Measurements from ENCODE around the gene PPP1R11. TPM values are rescaled to one million over a fixed set of nuclear protein-coding genes. Genes with fewer than 3 reads are reported as not detected.
"Not testable (repeated sequence)": the region's sequence is repeated elsewhere in the genome, so short reads cannot be mapped to it uniquely, and the experiment has no call there.

Gene PPP1R11
- total RNA-seq, 1 donor from 2014 or later: 48.4 TPM

DNA sequence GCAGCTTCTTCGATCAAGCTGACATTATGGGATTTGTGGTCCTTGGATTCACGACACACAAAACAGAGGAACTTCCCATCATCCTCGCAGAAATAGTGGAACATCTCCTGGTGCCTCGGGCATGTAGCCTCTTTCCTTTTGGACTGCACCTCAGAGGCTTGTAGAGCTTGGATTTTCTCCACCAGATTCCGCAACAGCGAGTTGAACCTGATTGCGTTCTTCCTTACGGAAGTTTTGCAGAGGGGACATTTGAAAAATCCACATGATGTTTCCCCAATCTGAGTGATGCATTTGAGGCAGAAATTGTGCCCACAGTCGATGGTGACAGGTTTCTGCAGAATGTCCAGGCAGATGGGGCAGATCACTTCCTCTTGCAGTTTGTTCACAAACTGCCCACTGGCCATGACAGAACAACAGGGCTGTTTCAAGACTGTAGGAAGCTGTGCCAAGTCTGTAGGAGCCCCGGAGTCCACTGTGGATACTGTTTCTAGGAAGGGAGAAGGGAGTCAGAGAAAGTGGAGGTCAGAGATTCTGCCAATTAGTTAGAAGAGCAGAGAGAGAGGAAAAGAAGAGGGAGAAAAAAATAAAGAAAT is 45.5 kb downstream of the PPP1R11 start:
- Mint-ChIP-seq H3K36me3 (ENCODE audit: insufficient read depth) (no peaks in the 10 kb centered on the region), H3K9me3 (ENCODE audit: low read depth) (no peaks in the 10 kb centered on the region), H3K27ac (no peak overlapping the region), H3K4me1 (ENCODE audit: low read depth) (no peaks in the 10 kb centered on the region), H3K4me3 (ENCODE audit: low read depth) (no peak overlapping the region), H3K27me3 (peaks cover 69% of the 10 kb centered on the region)
- TF ChIP-seq, protein P1, sequence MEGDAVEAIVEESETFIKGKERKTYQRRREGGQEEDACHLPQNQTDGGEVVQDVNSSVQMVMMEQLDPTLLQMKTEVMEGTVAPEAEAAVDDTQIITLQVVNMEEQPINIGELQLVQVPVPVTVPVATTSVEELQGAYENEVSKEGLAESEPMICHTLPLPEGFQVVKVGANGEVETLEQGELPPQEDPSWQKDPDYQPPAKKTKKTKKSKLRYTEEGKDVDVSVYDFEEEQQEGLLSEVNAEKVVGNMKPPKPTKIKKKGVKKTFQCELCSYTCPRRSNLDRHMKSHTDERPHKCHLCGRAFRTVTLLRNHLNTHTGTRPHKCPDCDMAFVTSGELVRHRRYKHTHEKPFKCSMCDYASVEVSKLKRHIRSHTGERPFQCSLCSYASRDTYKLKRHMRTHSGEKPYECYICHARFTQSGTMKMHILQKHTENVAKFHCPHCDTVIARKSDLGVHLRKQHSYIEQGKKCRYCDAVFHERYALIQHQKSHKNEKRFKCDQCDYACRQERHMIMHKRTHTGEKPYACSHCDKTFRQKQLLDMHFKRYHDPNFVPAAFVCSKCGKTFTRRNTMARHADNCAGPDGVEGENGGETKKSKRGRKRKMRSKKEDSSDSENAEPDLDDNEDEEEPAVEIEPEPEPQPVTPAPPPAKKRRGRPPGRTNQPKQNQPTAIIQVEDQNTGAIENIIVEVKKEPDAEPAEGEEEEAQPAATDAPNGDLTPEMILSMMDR (IDR thresholded peaks at IDR 0.05; ENCODE audit: unreplicated experiment): no peak
- no peak for DNase-seq (ENCODE audit: low spot score, unreplicated experiment)

DNA sequence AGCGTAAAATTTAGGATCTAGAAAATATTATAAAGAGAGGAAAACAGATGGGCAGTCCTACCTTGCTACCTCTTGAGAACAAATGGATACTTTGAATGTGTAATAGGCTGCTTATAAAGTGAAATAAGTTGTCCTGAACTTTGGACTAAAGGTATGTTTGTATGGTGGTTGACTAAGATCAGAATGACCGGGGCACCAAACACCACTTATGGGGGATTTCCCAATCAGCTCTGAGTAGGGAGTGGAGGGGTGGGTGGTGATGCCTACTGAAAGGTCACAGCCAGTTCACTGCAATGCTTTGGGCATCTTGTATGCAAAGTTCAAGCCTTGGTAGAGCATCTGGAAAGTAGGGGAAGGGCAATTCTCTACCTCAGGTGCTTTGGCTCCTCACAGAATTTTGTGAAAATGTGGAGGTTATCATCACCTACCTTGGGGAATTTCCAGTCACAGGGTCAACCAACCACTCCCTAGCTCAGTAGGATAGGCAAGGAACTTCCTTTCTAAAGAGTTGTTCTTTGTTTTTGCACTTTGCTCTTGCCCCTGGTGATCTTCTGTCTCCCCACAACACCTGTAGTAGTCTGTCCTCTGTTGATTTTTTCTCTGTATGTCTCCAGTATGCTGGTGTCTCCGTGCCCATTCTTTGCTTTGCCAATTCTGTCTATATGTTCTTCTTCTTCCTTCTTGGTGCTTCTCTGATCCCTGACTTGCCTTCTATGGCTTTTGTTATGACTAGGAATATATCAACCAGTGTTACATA is 46.2 kb downstream of the PPP1R11 start, which contains the start of gene TRIM31:
TSS of gene TRIM31 (minus strand) at position 88 of the 757 bp plus-strand sequence. CDS start 285 bp downstream, outside the sequence.
- TF ChIP-seq, protein P1 (IDR thresholded peaks at IDR 0.05; ENCODE audit: unreplicated experiment): no peak
- no peak within 1 kb of the TSS for H3K4me3 Mint-ChIP-seq (ENCODE audit: low read depth)
- H3K4me1 Mint-ChIP-seq (ENCODE audit: low read depth): no peaks in the 10 kb centered on the region
- no peak for DNase-seq (ENCODE audit: low spot score, unreplicated experiment)
- H3K36me3 Mint-ChIP-seq (ENCODE audit: insufficient read depth): no peaks in the 10 kb centered on the region
- peaks cover 65% of the 10 kb centered on the region for H3K27me3 Mint-ChIP-seq
- H3K27ac Mint-ChIP-seq: no peak within 1 kb of the TSS
- no peaks in the 10 kb centered on the region for H3K9me3 Mint-ChIP-seq (ENCODE audit: low read depth)

DNA sequence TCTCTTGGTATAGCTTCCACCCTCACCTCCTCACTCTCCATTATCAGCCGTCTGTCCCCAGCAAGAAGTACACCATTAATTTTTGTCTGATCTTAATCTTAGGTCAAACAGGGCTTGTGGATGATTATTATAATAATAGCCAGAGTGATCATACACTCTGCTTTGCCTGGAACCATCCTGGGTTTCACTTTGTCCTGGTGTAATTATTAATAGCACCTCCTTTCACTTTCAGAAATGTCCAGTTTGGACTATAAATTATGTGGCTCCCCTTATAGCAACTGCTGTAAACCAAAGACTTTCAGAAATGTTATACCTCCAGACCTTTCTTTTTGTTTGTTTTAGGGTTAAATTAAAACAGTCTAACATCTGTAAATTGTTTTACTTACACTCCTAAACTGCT is 46.8 kb downstream of the PPP1R11 start:
- no peak overlapping the region for H3K27ac Mint-ChIP-seq
- H3K4me3 Mint-ChIP-seq (ENCODE audit: low read depth): no peak overlapping the region
- H3K9me3 Mint-ChIP-seq (ENCODE audit: low read depth): no peaks in the 10 kb centered on the region
- no peaks in the 10 kb centered on the region for H3K4me1 Mint-ChIP-seq (ENCODE audit: low read depth)
- no peaks in the 10 kb centered on the region for H3K36me3 Mint-ChIP-seq (ENCODE audit: insufficient read depth)
- no peak for DNase-seq (ENCODE audit: low spot score, unreplicated experiment)
- TF ChIP-seq, protein P1 (IDR thresholded peaks at IDR 0.05; ENCODE audit: unreplicated experiment): no peak
- H3K27me3 Mint-ChIP-seq: peaks cover 61% of the 10 kb centered on the region

DNA sequence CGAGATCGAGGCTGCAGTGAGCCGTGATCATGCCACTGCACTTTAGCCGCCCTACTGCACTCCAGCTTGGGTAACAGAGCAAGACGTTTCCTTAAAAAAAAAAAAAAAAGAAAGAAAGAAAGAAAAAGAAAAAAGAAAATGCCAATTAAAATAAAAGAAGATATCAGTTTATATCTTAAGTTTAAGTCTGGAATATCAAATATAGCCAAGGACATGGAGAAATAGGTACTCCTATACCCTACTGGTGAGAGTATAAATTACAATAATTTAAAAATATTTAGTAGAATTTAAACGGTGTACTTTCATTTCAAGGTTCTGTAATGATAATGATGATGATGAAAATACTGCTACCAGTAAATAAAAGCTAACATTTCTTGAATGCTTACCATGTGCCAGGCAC is 49.7 kb downstream of the PPP1R11 start:
- TF ChIP-seq, protein P1 (IDR thresholded peaks at IDR 0.05; ENCODE audit: unreplicated experiment): peak; percentile 23
- H3K36me3 Mint-ChIP-seq (ENCODE audit: insufficient read depth): no peaks in the 10 kb centered on the region
- H3K27me3 Mint-ChIP-seq: peaks cover 58% of the 10 kb centered on the region
- DNase-seq (ENCODE audit: low spot score, unreplicated experiment): no peak
- H3K4me1 Mint-ChIP-seq (ENCODE audit: low read depth): no peaks in the 10 kb centered on the region
- no peak overlapping the region for H3K27ac Mint-ChIP-seq
- no peaks in the 10 kb centered on the region for H3K9me3 Mint-ChIP-seq (ENCODE audit: low read depth)
- H3K4me3 Mint-ChIP-seq (ENCODE audit: low read depth): no peak overlapping the region

DNA sequence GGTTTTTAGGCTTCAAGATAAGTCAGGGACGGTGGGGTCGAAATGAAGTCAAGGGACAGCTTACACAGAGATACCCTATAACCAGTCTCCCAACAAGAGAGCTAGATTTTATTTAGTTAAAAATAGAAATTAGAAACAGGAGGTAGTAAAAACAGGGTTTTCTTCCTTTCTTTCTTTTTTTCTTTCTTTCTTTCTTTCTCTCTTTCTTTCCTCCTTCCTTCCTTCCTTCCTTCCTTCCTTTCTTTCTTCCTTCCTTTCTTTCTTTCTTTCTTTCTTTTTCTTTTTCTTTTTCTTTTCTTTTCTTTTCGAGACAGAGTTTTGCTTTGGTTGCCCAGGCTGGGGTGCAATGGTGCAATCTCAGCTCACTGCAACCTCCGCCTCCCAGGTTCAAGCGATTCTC is 51.7 kb downstream of the PPP1R11 start:
- peaks cover 45% of the 10 kb centered on the region for H3K27me3 Mint-ChIP-seq
- DNase-seq (ENCODE audit: low spot score, unreplicated experiment); H3K4me1 Mint-ChIP-seq (ENCODE audit: low read depth); H3K9me3 Mint-ChIP-seq (ENCODE audit: low read depth); H3K36me3 Mint-ChIP-seq (ENCODE audit: insufficient read depth); H3K27ac Mint-ChIP-seq; H3K4me3 Mint-ChIP-seq (ENCODE audit: low read depth): not testable (repeated sequence)

Other genes with a start within 250 kb of the PPP1R11 start
- 0.38 TPM in 1 of 2 replicates, not detected in the other for gene HLA-G, start 239.4 kb upstream of the PPP1R11 start, total RNA-seq
- gene HLA-A, start 124.7 kb upstream of the PPP1R11 start, total RNA-seq: 198 and 204 TPM in 2 replicates
- 23.0 and 27.3 TPM in 2 replicates for gene POLR1H, start 5.9 kb upstream of the PPP1R11 start, total RNA-seq
- not detected in 2 replicates for gene RNF39, start 8.6 kb downstream of the PPP1R11 start, total RNA-seq
- not detected in 2 replicates for gene TRIM31, start 45.9 kb downstream of the PPP1R11 start, total RNA-seq
- gene TRIM40, start 68.9 kb downstream of the PPP1R11 start, total RNA-seq: not detected in 2 replicates
- gene TRIM10, start 94.0 kb downstream of the PPP1R11 start, total RNA-seq: not detected in 2 replicates
- not detected in 2 replicates for gene TRIM15, start 96.3 kb downstream of the PPP1R11 start, total RNA-seq
- 49.5 and 52.9 TPM in 2 replicates for gene TRIM26, start 146.2 kb downstream of the PPP1R11 start, total RNA-seq

All from progenitor cell of endocrine pancreas (in vitro differentiated cells).